ENCODE results near the gene CYP27C1.
A peak's percentile ranks its signal among the peaks of the same experiment; 100 is the strongest.

The CYP27C1 gene

GRCh38 chr2:127185705-127186104 lies 34.4 kb downstream of the CYP27C1 start:
- no peak for TF ChIP-seq SPI1 (IDR thresholded peaks at IDR 0.05; ENCODE audit: low read depth, low read length)
- no peak for TF ChIP-seq POLR2A (IDR thresholded peaks at IDR 0.05; ENCODE audit: low read depth, low read length)
- no peak for TF ChIP-seq POU2F2 (IDR thresholded peaks at IDR 0.05; ENCODE audit: low read depth, low read length)
- no peak for TF ChIP-seq PAX5 (IDR thresholded peaks at IDR 0.05; ENCODE audit: insufficient read depth, low read length, severe bottlenecking)
- TF ChIP-seq TAF1 (IDR thresholded peaks at IDR 0.05; ENCODE audit: low read depth, low read length), result no peak
- TF ChIP-seq POLR2AphosphoS5 (IDR thresholded peaks at IDR 0.05; ENCODE audit: low read depth, low read length), result no peak
- FAIRE-seq (no peak), DNase-seq (ENCODE audit: insufficient read length, low spot score) (no peak)

- FAIRE-seq (no peak), DNase-seq (ENCODE audit: insufficient read length, low spot score) (no peak)
- TF ChIP-seq POLR2AphosphoS5 (IDR thresholded peaks at IDR 0.05; ENCODE audit: low read depth, low read length) (no peak), POLR2A (IDR thresholded peaks at IDR 0.05; ENCODE audit: low read depth, low read length) (no peak), TAF1 (IDR thresholded peaks at IDR 0.05; ENCODE audit: low read depth, low read length) (no peak), POU2F2 (IDR thresholded peaks at IDR 0.05; ENCODE audit: low read depth, low read length) (no peak), PAX5 (IDR thresholded peaks at IDR 0.05; ENCODE audit: insufficient read depth, low read length, severe bottlenecking) (no peak), SPI1 (IDR thresholded peaks at IDR 0.05; ENCODE audit: low read depth, low read length) (no peak)
Measured at GRCh38 chr2:127185093-127185492, 35.0 kb downstream of the CYP27C1 start.

GRCh38 chr2:127183771-127184170 lies 36.3 kb downstream of the CYP27C1 start:
- DNase-seq (ENCODE audit: insufficient read length, low spot score), result no peak
- FAIRE-seq, result no peak
- TF ChIP-seq POU2F2 (IDR thresholded peaks at IDR 0.05; ENCODE audit: low read depth, low read length), result no peak
- no peak for TF ChIP-seq SPI1 (IDR thresholded peaks at IDR 0.05; ENCODE audit: low read depth, low read length)
- no peak for TF ChIP-seq POLR2A (IDR thresholded peaks at IDR 0.05; ENCODE audit: low read depth, low read length)

- FAIRE-seq (no peak), DNase-seq (ENCODE audit: insufficient read length, low spot score) (no peak)
- TF ChIP-seq POLR2A (IDR thresholded peaks at IDR 0.05; ENCODE audit: low read depth, low read length), result no peak
- TF ChIP-seq SPI1 (IDR thresholded peaks at IDR 0.05; ENCODE audit: low read depth, low read length), result peak; percentile 57
Measured at GRCh38 chr2:127182626-127183458, 37.3 kb downstream of the CYP27C1 start.

GRCh38 chr2:127181851-127182250 lies 38.2 kb downstream of the CYP27C1 start:
- DNase-seq (ENCODE audit: insufficient read length, low spot score) (no peak), FAIRE-seq (no peak)
- TF ChIP-seq PAX5 (IDR thresholded peaks at IDR 0.05; ENCODE audit: insufficient read depth, low read length, severe bottlenecking) (no peak), TAF1 (IDR thresholded peaks at IDR 0.05; ENCODE audit: low read depth, low read length) (no peak), SPI1 (IDR thresholded peaks at IDR 0.05; ENCODE audit: low read depth, low read length) (no peak), POLR2A (IDR thresholded peaks at IDR 0.05; ENCODE audit: low read depth, low read length) (no peak), POLR2AphosphoS5 (IDR thresholded peaks at IDR 0.05; ENCODE audit: low read depth, low read length) (no peak), POU2F2 (IDR thresholded peaks at IDR 0.05; ENCODE audit: low read depth, low read length) (no peak)

GRCh38 chr2:127179766-127180165 lies 40.3 kb downstream of the CYP27C1 start:
- TF ChIP-seq POLR2A (IDR thresholded peaks at IDR 0.05; ENCODE audit: low read depth, low read length) (no peak), SPI1 (IDR thresholded peaks at IDR 0.05; ENCODE audit: low read depth, low read length) (no peak), POU2F2 (IDR thresholded peaks at IDR 0.05; ENCODE audit: low read depth, low read length) (no peak)
- FAIRE-seq (no peak), DNase-seq (ENCODE audit: insufficient read length, low spot score) (no peak)

GRCh38 chr2:127177617-127178263 lies 42.4 kb downstream of the CYP27C1 start:
- TF ChIP-seq PAX5 (IDR thresholded peaks at IDR 0.05; ENCODE audit: insufficient read depth, low read length, severe bottlenecking) (no peak), TAF1 (IDR thresholded peaks at IDR 0.05; ENCODE audit: low read depth, low read length) (no peak), POLR2AphosphoS5 (IDR thresholded peaks at IDR 0.05; ENCODE audit: low read depth, low read length) (no peak), POU2F2 (IDR thresholded peaks at IDR 0.05; ENCODE audit: low read depth, low read length) (no peak), POLR2A (IDR thresholded peaks at IDR 0.05; ENCODE audit: low read depth, low read length) (no peak), SPI1 (IDR thresholded peaks at IDR 0.05; ENCODE audit: low read depth, low read length) (no peak)
- no peak for FAIRE-seq

GRCh38 chr2:127176371-127177311 lies 43.5 kb downstream of the CYP27C1 start:
- FAIRE-seq (no peak), DNase-seq (ENCODE audit: insufficient read length, low spot score) (no peak)
- TF ChIP-seq POLR2AphosphoS5 (IDR thresholded peaks at IDR 0.05; ENCODE audit: low read depth, low read length) (no peak), TAF1 (IDR thresholded peaks at IDR 0.05; ENCODE audit: low read depth, low read length) (no peak), POLR2A (IDR thresholded peaks at IDR 0.05; ENCODE audit: low read depth, low read length) (no peak), SPI1 (IDR thresholded peaks at IDR 0.05; ENCODE audit: low read depth, low read length) (no peak), POU2F2 (IDR thresholded peaks at IDR 0.05; ENCODE audit: low read depth, low read length) (no peak), PAX5 (IDR thresholded peaks at IDR 0.05; ENCODE audit: insufficient read depth, low read length, severe bottlenecking) (no peak)

More at GRCh38 chr2:127177617-127178263, 42.4 kb downstream of the CYP27C1 start:
- no peak for DNase-seq (ENCODE audit: insufficient read length, low spot score)

- DNase-seq (ENCODE audit: insufficient read length, low spot score) (no peak), FAIRE-seq (no peak)
- TF ChIP-seq POU2F2 (IDR thresholded peaks at IDR 0.05; ENCODE audit: low read depth, low read length) (no peak), POLR2AphosphoS5 (IDR thresholded peaks at IDR 0.05; ENCODE audit: low read depth, low read length) (no peak), PAX5 (IDR thresholded peaks at IDR 0.05; ENCODE audit: insufficient read depth, low read length, severe bottlenecking) (no peak), TAF1 (IDR thresholded peaks at IDR 0.05; ENCODE audit: low read depth, low read length) (no peak), POLR2A (IDR thresholded peaks at IDR 0.05; ENCODE audit: low read depth, low read length) (no peak), SPI1 (IDR thresholded peaks at IDR 0.05; ENCODE audit: low read depth, low read length) (no peak)
Measured at GRCh38 chr2:127175751-127176354, 44.2 kb downstream of the CYP27C1 start.

Measured in GM12891 (cell line).